ENCODE data around the gene STARD13.

The STARD13 gene

DNA sequence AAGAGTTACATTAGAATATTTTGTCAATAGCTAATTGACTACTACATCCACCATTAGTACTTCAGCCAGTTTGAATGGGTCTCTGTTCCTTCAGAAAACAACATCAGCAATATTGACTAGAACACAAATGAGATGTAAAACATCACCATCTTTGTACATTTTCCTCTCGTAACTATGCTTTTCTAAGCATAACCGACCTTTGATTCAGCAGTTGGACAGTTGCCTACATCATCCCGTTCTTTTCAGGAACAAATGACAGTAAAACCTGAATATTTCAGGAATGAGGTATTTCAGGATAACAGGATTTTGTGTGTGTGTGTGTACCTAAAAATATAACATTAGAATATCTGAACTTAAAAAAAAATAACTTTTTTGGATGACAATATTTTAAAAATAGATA, 60.9 kb downstream of the STARD13 start:
- TF ChIP-seq, protein P1, sequence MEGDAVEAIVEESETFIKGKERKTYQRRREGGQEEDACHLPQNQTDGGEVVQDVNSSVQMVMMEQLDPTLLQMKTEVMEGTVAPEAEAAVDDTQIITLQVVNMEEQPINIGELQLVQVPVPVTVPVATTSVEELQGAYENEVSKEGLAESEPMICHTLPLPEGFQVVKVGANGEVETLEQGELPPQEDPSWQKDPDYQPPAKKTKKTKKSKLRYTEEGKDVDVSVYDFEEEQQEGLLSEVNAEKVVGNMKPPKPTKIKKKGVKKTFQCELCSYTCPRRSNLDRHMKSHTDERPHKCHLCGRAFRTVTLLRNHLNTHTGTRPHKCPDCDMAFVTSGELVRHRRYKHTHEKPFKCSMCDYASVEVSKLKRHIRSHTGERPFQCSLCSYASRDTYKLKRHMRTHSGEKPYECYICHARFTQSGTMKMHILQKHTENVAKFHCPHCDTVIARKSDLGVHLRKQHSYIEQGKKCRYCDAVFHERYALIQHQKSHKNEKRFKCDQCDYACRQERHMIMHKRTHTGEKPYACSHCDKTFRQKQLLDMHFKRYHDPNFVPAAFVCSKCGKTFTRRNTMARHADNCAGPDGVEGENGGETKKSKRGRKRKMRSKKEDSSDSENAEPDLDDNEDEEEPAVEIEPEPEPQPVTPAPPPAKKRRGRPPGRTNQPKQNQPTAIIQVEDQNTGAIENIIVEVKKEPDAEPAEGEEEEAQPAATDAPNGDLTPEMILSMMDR (IDR thresholded peaks at IDR 0.05): no peak
- TF ChIP-seq ZFX (IDR thresholded peaks at IDR 0.05; ENCODE audit: borderline replicate concordance): no peak
- no peak overlapping the region for H3K27ac ChIP-seq

DNA sequence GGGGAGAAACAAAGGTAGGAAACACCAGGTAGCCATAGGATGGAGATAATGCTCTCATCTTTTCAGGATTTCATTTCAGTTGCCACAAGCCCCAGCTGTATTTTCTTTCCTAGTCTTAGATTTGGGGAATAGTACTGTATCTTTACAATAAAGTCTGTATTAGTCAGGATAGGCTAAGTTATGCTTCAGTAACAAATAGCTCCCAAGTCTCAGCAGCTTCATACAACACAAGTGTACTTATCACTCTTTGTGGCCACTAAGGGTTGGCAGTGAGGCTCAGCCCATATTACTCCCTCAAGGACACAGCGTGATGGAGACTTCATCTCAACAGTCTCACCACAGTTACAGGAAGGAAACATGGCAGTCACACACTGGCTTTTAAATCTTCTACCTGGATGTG, 61.4 kb downstream of the STARD13 start:
- H3K27ac ChIP-seq: no peak overlapping the region

DNA sequence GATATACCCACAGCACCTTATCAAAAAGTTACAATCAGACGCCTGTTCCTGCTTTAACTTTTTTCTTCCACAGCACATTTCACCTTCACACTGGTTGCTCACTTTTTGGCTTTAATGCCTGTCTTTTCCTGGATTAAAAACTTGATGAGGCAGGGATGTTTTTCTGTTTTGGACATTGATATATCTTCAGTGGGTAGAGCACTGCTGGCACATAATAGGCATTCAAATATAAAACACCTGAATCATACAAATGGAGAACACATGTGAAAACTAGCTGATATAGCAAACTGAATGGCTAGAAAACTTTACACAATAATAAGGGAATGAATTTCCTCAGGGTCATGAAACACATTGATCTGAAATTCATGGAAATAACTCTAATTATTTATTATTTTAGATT, 65.6 kb downstream of the STARD13 start:
- TF ChIP-seq, protein P1 (IDR thresholded peaks at IDR 0.05): no peak
- no peak for TF ChIP-seq ZFX (IDR thresholded peaks at IDR 0.05; ENCODE audit: borderline replicate concordance)
- H3K27ac ChIP-seq: no peak overlapping the region

More for the DNA sequence above, 61.4 kb downstream of the STARD13 start:
- TF ChIP-seq, protein P1 (IDR thresholded peaks at IDR 0.05): no peak
- no peak for TF ChIP-seq ZFX (IDR thresholded peaks at IDR 0.05; ENCODE audit: borderline replicate concordance)

DNA sequence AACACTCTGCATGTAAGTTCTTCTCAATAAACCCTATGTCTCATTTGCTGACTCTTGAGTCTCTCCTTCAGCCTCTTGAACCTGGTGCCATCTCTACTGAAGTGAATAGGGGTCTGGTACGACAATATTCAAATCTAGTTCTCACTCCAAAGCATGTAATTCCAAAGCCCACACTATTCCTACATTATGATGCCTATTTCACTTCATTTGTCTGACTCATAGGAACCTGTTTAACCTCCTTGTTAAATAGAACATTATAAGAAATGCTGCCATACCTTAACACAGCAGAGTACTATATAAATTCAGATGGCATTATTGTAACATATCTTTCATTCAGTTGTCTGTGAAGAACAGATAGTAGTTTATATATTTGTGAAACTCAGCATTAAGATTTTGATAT, 67.1 kb downstream of the STARD13 start:
- H3K27ac ChIP-seq: no peak overlapping the region
- TF ChIP-seq, protein P1 (IDR thresholded peaks at IDR 0.05): no peak
- TF ChIP-seq ZFX (IDR thresholded peaks at IDR 0.05; ENCODE audit: borderline replicate concordance): no peak

DNA sequence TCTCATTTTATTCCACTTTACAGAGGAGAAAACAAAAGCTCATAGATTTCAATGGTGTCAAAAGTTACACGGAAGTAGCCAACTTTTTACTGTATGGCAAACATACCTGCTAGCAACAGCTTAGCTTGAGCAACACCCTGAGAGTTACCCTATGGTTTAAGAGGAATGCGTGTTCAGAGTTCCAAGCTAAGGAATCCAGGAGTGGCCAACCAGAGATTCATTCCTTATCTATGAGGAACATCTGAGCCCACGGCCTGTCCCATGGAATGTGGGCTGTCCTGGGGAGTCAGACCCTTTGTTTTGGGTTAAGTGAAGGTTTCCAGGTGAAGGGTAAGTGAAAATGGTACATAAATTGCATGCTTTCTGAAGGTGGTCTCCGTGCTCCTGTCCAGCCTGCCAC, 67.5 kb downstream of the STARD13 start:
- TF ChIP-seq, protein P1 (IDR thresholded peaks at IDR 0.05): no peak
- TF ChIP-seq ZFX (IDR thresholded peaks at IDR 0.05; ENCODE audit: borderline replicate concordance): no peak
- H3K27ac ChIP-seq: no peak overlapping the region

DNA sequence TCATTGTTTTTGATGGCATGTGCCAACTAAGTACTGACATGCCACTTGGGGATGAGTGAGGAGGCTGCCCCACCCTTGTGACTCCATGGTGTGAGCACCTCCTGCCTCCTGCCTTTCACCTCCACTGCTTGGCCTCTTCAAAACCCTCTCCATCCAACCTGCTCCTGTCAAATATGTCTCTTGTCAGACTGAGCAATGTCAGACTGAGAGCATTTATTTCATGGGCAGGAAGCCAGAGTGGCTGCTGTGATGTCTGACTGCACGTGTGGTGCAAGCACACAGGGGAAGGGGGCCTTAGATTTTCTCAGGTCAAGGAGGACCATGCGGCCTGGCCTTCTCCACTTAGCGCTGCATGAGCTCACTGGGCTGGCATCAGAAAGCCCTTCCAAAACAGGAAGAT, 68.3 kb downstream of the STARD13 start:
- TF ChIP-seq ZFX (IDR thresholded peaks at IDR 0.05; ENCODE audit: borderline replicate concordance): no peak
- TF ChIP-seq, protein P1 (IDR thresholded peaks at IDR 0.05): no peak
- no peak overlapping the region for H3K27ac ChIP-seq

DNA sequence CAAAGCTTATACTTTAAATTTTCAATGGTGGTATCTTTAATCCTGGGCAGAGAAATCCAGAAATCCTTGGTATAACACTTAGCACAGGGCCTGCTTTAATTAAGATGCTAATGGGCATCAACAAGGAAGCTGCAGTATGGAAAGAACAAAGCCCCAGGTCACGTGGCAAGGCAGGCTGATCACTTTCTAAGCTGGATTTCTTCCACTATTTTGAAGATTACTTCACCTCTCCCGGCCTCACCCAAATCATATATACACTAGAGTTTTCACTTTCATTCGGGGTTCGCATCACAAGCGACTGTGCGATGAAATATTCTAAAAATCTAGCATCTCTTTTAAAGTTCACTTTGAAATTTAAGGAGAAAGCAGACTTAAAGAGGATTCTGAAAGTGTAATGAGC, 71.8 kb downstream of the STARD13 start:
- H3K27ac ChIP-seq: no peak overlapping the region
- TF ChIP-seq, protein P1 (IDR thresholded peaks at IDR 0.05): no peak
- TF ChIP-seq ZFX (IDR thresholded peaks at IDR 0.05; ENCODE audit: borderline replicate concordance): no peak
